GM23248 (cell line): ENCODE measurements around the gene KPNA6. TPM values are rescaled to one million over a fixed set of nuclear protein-coding genes. Genes with fewer than 3 reads are reported as not detected.
A peak's percentile ranks its signal among the peaks of the same experiment; 100 is the strongest.
"Not testable (repeated sequence)": the region's sequence is repeated elsewhere in the genome, so short reads cannot be mapped to it uniquely, and the experiment has no call there.

ENCODE experiments used
- DNase-seq: peaks from one replicate; pipeline ENCODE4 v3.0.0-alpha.2; 2015
- H2AFZ ChIP-seq: fragments of 200-600 bp; sonication (generic); 2 replicates; pipeline ENCODE4 v1.6.1; 2016; ENCODE audit warnings: antibody characterized with exemption
- H3F3A ChIP-seq: fragments of 200-600 bp; sonication (generic); 2 replicates; pipeline ENCODE4 v1.6.1; 2016; ENCODE audit warnings: mild to moderate bottlenecking, antibody characterized with exemption, mixed run types; ENCODE audit not compliant: insufficient read depth
- H3K27ac ChIP-seq: fragments of 200-600 bp; sonication (generic); 2 replicates; pipeline ENCODE4 v1.5.1; 2016; ENCODE audit warnings: mild to moderate bottlenecking
- H3K27me3 ChIP-seq: fragments of 200-600 bp; sonication (generic); replicated peaks from 2 replicates; pipeline ENCODE4 v1.6.1; 2016; ENCODE audit warnings: mild to moderate bottlenecking; ENCODE audit not compliant: insufficient read depth
- H3K36me3 ChIP-seq: fragments of 200-600 bp; sonication (generic); 2 replicates; pipeline ENCODE4 v1.6.1; 2016; ENCODE audit warnings: low read depth, mild to moderate bottlenecking
- H3K4me1 ChIP-seq: fragments of 200-600 bp; sonication (generic); 2 replicates; pipeline ENCODE4 v1.6.1; 2016; ENCODE audit warnings: mild to moderate bottlenecking; ENCODE audit not compliant: insufficient read depth
- H3K4me2 ChIP-seq: fragments of 200-600 bp; sonication (generic); one replicate; pipeline ENCODE4 v1.6.1; 2016; ENCODE audit warnings: mild to moderate bottlenecking; ENCODE audit not compliant: unreplicated experiment
- H3K4me3 ChIP-seq: fragments of 200-600 bp; sonication (generic); 2 replicates; pipeline ENCODE4 v1.5.1; 2016; ENCODE audit warnings: mild to moderate bottlenecking
- H3K79me2 ChIP-seq: fragments of 200-600 bp; sonication (generic); 2 replicates; pipeline ENCODE4 v1.6.1; 2016; ENCODE audit warnings: mild to moderate bottlenecking; ENCODE audit not compliant: insufficient read depth
- H3K9ac ChIP-seq: fragments of 200-600 bp; sonication (generic); 2 replicates; pipeline ENCODE4 v1.6.1; 2016; ENCODE audit warnings: mild to moderate bottlenecking
- H3K9me2 ChIP-seq: fragments of 200-600 bp; sonication (generic); 2 replicates; pipeline ENCODE4 v1.6.1; 2016; ENCODE audit warnings: mixed run types, mild to moderate bottlenecking, moderate library complexity; ENCODE audit not compliant: insufficient read depth
- H3K9me3 ChIP-seq: fragments of 200-600 bp; sonication (generic); one replicate; pipeline ENCODE4 v1.6.1; 2017; ENCODE audit warnings: low read depth
- H4K20me1 ChIP-seq: fragments of 200-600 bp; sonication (generic); 2 replicates; pipeline ENCODE4 v1.6.0; 2016; ENCODE audit not compliant: insufficient read depth
- EZH2 ChIP-seq: fragments of 200-600 bp; sonication (generic); IDR thresholded peaks from 2 replicates; pipeline ENCODE4 v1.6.1; 2018; ENCODE audit warnings: antibody characterized with exemption, mild to moderate bottlenecking; ENCODE audit not compliant: insufficient read depth, poor library complexity, severe bottlenecking
- EZH2phosphoT487 ChIP-seq: fragments of 200-600 bp; sonication (generic); IDR thresholded peaks from 2 replicates; pipeline ENCODE4 v1.6.1; 2018; ENCODE audit warnings: antibody characterized with exemption, moderate library complexity, mild to moderate bottlenecking, low read depth; ENCODE audit not compliant: insufficient read depth
- whole genome bisulfite sequencing, 2 experiments: methylation state at CpG; one replicate each; pipeline ENCODE4 v1.1.6; 2015 to 2017; ENCODE audit warnings: low lambda C conversion rate in 2 of 2, low coverage in 1 of 2; ENCODE audit errors: missing lambda C conversion rate in 2 of 2; 5-methylcytosine and 5-hydroxymethylcytosine counted together
- in situ Hi-C: fragments of 300-500 bp; cut with MboI; formaldehyde crosslinking; loops from 2 replicates; pipeline ENCODE4 v1.15.0; 2020
- polyA plus RNA-seq: library from polyadenylated mRNA; unstranded; fragments of >200 nt; fragmentation: Nextera tagmentation; extraction: Ambion mirVana; gene quantifications from 2 replicates; pipeline ENCODE4 v1.2.1, GENCODE V29; 2016
- total RNA-seq: library from RNA; depleted of rRNA; stranded (reverse); fragments of >200 nt; shearing (Covaris generic); gene quantifications from 2 replicates; pipeline ENCODE4 v1.2.3, GENCODE V29; 2014

The KPNA6 gene
- total and polyA plus RNA-seq, 2 experiments from 2014 or later, result 38.3 to 56.0 TPM

DNA sequence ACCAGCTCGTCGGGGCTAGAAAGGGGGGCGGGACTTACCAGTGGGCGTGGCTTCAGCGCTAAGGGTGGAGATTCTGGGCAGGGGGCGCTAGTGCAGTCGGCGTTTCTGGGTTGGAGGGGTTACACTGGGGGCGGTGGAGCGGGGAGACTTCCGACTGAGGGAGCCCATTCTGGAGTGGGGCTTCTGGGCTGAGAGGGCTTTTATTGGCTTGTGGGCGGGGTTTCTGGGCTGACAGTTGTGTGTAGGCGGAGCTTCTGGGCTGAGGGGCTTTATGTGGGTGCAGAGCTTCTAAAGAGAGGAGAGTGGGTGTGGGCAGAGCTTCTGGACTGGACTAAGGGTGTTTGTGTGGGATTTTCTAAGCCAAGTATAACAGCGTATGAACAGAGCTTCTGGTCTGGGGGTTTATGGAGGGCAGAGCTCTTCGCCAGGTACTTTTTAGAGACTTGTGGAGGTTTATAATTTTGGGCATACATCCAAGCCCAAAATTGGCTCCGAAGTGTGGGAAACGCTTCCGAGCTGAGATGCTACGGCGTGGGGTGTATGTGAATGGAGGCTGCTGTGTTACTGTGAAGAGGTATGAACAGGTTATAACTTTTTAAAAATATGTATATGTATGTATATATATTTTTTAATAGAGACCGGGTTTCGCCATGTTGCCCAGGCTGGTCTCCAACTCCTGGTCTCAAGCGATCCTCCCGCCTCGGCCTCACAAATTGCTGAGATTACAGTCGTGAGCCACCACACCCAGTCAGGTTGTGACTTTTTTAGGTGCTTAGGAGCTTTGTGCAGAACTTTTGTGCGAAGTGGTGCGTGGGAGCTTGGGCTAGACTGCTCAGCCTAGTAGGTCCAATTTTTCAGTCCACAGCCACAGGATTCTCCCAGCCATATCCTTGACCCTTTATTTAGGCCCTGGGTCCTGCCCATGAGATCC is 34.3 kb upstream of the KPNA6 start:
- Histone ChIP-seq H3F3A (peaks cover 22% of the 10 kb centered on the region), H3K27ac (peak overlapping the region; percentile 75), H3K4me2 (peak overlapping the region; percentile 87), H3K9ac (peak overlapping the region; percentile 80), H3K27me3 (no peaks in the 10 kb centered on the region), H3K36me3 (peaks cover 15% of the 10 kb centered on the region), H2AFZ (peak overlapping the region; percentile 81), H3K4me3 (peak overlapping the region; percentile 85), H3K4me1 (peaks cover 24% of the 10 kb centered on the region), H3K79me2 (peaks cover 19% of the 10 kb centered on the region), H4K20me1 (no peaks in the 10 kb centered on the region), H3K9me2 (no peaks in the 10 kb centered on the region), H3K9me3 (no peaks in the 10 kb centered on the region)
- in situ Hi-C loops, result no loop called here
- 24 to 44% methylated on average over 16 to 28 of the region's 28 CpGs for WGBS, 2 experiments
- no peak for DNase-seq
- no peak for TF ChIP-seq EZH2phosphoT487
- TF ChIP-seq EZH2, result no peak

DNA sequence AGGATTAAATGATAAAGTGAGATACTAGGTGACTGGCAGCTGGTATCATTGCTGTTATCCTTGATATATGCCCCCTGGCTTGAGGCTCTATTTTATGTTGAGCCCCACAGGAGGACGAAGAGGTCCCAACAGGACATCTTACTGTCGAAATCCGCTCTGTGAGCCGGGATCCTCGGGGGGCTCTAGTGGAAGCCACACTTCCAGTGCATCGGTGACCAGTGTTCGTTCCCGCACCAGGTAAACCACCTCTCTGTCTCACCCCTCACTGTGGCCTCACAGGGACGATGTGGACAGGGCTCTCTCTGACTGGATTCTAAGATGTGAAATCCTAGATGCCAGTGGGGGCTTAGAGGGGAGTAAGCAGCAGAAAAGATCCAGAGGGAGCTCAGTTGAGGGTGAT is 33.0 kb upstream of the KPNA6 start:
- H3K4me2 ChIP-seq, result no peak overlapping the region
- peaks cover 21% of the 10 kb centered on the region for H3K4me1 ChIP-seq
- no peak overlapping the region for H2AFZ ChIP-seq
- no peak overlapping the region for H3K4me3 ChIP-seq
- peaks cover 11% of the 10 kb centered on the region for H3F3A ChIP-seq
- in situ Hi-C loops, result no loop called here
- H3K79me2 ChIP-seq, result peaks cover 19% of the 10 kb centered on the region
- WGBS, 2 experiments, result 94 to 96% methylated on average over 9 of the region's 9 CpGs
- no peak for DNase-seq
- TF ChIP-seq EZH2, result no peak
- TF ChIP-seq EZH2phosphoT487, result no peak
- H3K9me2 ChIP-seq, result no peaks in the 10 kb centered on the region
- H3K27ac ChIP-seq, result no peak overlapping the region
- H3K9ac ChIP-seq, result no peak overlapping the region
- no peaks in the 10 kb centered on the region for H3K27me3 ChIP-seq
- no peaks in the 10 kb centered on the region for H4K20me1 ChIP-seq
- H3K9me3 ChIP-seq, result no peaks in the 10 kb centered on the region
- H3K36me3 ChIP-seq, result peaks cover 21% of the 10 kb centered on the region

DNA sequence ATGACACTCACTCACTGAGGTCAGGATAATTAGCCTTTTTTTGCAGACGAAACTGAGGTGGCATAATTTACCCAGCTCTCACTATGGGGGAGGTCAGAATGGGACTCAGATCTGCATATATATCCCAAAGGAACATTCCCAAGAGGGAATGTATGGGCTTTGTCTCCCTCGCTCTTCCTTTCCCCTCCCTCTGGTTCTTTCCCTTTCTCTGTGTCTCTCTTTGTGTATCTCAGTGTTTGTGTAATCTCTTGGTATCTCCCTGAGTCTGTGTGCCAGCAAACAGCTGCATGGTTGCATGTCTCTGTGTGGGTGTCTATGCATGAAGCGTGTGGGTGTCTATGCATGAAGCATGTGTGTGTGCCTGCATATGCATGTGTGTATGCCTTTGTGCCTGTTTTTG is 30.4 kb upstream of the KPNA6 start:
- Histone ChIP-seq H3K4me1 (peaks cover 10% of the 10 kb centered on the region; the same call in 1 of the 2 replicates), H3K27ac (no peak overlapping the region), H3K79me2 (peaks cover 19% of the 10 kb centered on the region), H3K27me3 (no peaks in the 10 kb centered on the region), H4K20me1 (no peaks in the 10 kb centered on the region), H3K36me3 (peaks cover 27% of the 10 kb centered on the region), H3K9me3 (no peaks in the 10 kb centered on the region), H3K4me3 (no peak overlapping the region), H3F3A (no peaks in the 10 kb centered on the region), H3K9me2 (no peaks in the 10 kb centered on the region), H3K9ac (no peak overlapping the region), H2AFZ (no peak overlapping the region), H3K4me2 (no peak overlapping the region)
- in situ Hi-C loops, result no loop called here
- TF ChIP-seq EZH2phosphoT487, result no peak
- TF ChIP-seq EZH2, result no peak
- no peak for DNase-seq
- WGBS, 2 experiments, result 91 to 98% methylated on average over 3 of the region's 3 CpGs

DNA sequence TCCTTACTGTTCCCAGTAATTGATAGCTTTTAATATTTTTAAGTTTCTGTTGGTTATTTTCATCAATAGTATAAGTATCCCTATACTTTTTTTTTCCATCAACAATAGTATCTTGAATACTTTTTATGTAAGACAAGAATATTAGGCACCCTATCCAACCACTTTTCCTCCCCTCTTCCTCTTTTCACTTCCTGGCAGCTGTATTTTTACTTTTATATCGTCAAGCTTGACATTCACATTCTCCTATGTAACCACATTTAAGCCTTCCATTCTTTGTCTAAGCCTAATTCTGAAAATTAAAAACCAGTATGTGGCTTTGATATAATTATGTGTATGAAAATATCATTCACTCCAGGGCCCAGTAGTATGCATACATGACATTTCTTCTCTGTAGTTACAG is 25.8 kb upstream of the KPNA6 start:
- no peak for DNase-seq
- Histone ChIP-seq H3K9me3 (no peaks in the 10 kb centered on the region), H3K4me2 (no peak overlapping the region), H3K9me2 (no peaks in the 10 kb centered on the region), H3K36me3 (peaks cover 24% of the 10 kb centered on the region), H3K9ac (no peak overlapping the region), H4K20me1 (no peaks in the 10 kb centered on the region), H3K27ac (no peak overlapping the region), H2AFZ (no peak overlapping the region), H3F3A (no peaks in the 10 kb centered on the region), H3K4me3 (no peak overlapping the region), H3K27me3 (no peaks in the 10 kb centered on the region), H3K4me1 (no peaks in the 10 kb centered on the region), H3K79me2 (no peaks in the 10 kb centered on the region)
- TF ChIP-seq EZH2phosphoT487, result no peak
- TF ChIP-seq EZH2, result no peak
- WGBS, 2 experiments, result 88 to 100% methylated on average over 1 of the region's 1 CpG
- in situ Hi-C loops, result no loop called here

DNA sequence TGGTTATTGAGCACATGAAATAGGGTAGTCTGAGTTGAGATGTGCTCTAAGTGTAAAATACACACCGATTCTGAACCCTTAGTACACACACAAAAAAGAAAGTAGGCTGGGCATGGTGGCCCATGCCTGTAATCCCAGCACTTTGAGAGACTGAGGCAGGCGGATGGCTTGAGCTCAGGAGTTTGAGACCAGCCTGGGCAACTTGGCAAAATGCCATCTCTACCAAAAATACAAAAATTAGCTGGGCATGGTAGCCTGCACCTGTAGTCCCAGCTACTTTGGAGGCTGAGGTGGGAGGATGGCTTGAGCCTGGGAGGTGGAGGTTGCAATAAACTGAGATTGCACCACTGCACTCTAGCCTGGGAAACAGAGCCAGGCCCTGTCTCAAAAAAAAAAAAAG is 21.5 kb upstream of the KPNA6 start:
- WGBS, 2 experiments, result 98 to 100% methylated on average over 2 of the region's 2 CpGs
- H4K20me1 ChIP-seq, DNase-seq, H2AFZ ChIP-seq, H3F3A ChIP-seq, H3K9ac ChIP-seq, in situ Hi-C loops, H3K27me3 ChIP-seq, H3K79me2 ChIP-seq, H3K4me1 ChIP-seq, H3K27ac ChIP-seq, H3K4me2 ChIP-seq, H3K36me3 ChIP-seq, H3K9me3 ChIP-seq, H3K9me2 ChIP-seq, H3K4me3 ChIP-seq: not testable (repeated sequence)
